Stimulated activated CD8-positive, alpha-beta memory T cell treated with anti-CD3 and anti-CD28 coated beads, Interleukin-7, amount 100 ng/mL, for 4 hours (primary cell): ENCODE measurements around the gene SAMD4A.

Experiments
- DNase-seq, 2 donors: peaks; one replicate each; pipeline ENCODE4 v3.0.0-alpha.2; 2020; ENCODE audit warnings: low read depth in 2 of 2

The SAMD4A gene

GRCh38 chr14:54823757-54824549, 257.0 kb downstream of the SAMD4A start:
- no peak for DNase-seq

GRCh38 chr14:54828037-54828436, 261.1 kb downstream of the SAMD4A start:
- DNase-seq: no peak

DNA sequence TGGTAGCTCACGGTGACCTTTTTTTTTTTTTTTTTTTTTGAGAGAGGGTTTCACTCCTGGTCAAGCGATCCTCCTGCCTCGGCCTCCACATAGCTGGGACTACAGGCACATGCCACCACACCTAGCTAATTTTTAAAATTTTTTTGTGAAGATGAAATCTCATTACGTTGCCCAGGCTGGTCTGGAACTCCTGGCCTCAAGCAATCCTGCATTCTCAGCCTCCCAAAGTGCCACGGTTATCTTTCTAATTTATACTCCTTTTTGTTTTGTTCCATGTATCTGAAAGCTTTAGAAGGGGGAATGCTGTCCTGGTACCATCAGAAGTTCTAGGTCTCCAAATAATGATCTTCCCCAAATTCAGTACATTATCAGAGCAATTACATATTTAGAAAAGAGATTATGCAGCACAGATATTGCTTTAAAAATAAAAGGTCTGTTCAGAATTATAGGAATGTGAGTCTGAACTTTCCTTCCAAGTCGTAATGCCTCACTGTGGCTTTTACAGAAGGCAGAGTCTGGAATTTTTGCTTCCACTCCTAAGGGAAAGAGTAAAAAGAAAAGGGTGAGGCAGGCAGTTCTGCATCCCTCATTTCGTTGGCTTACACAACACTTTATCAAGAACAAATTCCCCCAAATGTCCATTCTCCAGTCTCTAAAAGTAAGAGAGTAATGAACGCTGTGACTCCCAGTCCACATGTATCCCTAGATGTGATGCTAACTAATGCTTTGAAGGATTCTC, 262.7 kb downstream of the SAMD4A start:
- no peak for DNase-seq

GRCh38 chr14:54830650-54831049, 263.7 kb downstream of the SAMD4A start:
- no peak for DNase-seq

- no peak for DNase-seq
These were observed 267.2 kb downstream of the SAMD4A start for GRCh38 chr14:54834081-54834480.

DNA sequence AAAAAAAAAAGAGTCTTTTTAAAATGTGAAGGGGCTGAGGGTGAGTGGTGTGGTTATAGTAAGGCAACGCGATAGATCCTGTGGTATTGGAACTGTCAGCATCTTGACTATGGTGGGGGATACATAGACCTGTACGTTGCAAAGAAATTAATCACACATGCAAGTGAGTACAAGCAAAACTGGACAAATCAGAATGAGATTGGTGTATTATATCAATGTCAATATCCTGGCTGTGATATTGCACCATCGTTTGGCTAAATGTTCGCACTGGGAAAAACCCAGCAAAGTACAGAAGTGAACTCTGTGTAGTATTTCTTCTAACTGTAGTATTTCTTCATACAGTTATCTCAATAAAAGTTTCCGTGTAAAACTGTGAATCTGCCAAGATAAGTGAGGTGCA, 267.8 kb downstream of the SAMD4A start:
- DNase-seq: no peak

GRCh38 chr14:54836231-54836630, 269.3 kb downstream of the SAMD4A start:
- DNase-seq: no peak

GRCh38 chr14:54837508-54838149, 270.7 kb downstream of the SAMD4A start:
- DNase-seq: no peak

GRCh38 chr14:54838931-54839512, 272.1 kb downstream of the SAMD4A start:
- DNase-seq: no peak

DNA sequence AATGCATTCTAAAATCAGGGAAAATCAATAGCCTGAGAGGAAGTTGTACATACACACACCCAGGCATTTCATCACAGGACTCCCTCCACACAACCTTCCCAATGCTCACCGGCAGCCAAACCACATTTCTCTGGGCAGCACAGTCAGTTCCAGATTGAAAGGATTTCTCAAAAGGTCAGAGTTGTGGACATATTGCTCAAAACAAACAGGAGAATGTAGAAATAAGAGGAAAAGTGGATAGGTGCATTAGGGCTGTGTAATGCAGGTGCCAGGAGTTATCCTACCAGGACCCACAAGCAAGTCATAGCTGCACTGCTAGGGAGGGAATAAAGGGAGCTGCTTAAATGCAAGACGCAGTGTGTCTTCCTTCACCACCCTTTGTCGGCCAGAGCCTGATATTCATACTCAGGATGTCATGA, 272.8 kb downstream of the SAMD4A start:
- no peak for DNase-seq

DNA sequence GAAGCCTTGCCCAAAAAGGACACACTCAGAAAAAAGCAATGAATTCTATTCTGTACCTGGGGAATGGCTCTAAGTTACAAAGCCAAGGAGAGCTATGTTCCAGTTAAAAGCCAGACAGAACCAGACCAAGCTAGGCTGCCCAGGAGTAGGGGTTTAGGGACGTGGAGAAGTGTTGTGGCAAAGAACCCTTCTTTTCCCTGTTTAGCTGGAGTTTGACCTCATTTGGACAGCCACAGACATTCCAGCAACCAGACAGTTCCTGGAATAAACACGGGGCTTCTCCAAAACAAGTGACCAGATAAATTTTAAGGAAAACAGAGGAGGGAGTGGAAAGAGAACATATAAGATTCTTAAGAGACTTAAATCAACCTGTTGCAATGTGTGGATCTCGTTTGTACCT, 273.4 kb downstream of the SAMD4A start:
- no peak for DNase-seq

DNA sequence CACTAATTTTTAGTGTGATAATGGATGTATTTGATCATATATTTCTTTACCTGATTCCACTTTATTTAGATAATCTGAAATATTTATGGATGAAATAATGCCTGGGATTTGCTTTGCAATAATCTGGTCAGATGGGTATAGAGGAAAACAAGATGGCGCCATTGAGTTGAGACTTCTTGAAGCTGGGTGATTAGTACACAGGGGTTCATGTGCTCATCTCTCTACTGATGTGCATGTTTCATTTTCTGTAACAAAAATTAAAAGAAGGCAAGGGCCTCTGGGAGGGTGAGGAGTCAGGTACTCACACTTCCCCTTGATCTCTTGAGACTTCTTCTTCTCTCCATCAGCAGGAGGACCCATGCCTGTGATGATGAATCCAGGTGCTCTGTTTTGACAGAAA, 273.9 kb downstream of the SAMD4A start:
- no peak for DNase-seq
